Activated CD8-positive, alpha-beta memory T cell treated with anti-CD3 and anti-CD28 coated beads for 24 hours (primary cell): ENCODE results near the gene TTN.
"Not testable (repeated sequence)": the region's sequence is repeated elsewhere in the genome, so short reads cannot be mapped to it uniquely, and the experiment has no call there.

Source experiments
- DNase-seq: peaks from one replicate; pipeline ENCODE4 v3.0.0-alpha.2; 2020

TTN gene

DNA sequence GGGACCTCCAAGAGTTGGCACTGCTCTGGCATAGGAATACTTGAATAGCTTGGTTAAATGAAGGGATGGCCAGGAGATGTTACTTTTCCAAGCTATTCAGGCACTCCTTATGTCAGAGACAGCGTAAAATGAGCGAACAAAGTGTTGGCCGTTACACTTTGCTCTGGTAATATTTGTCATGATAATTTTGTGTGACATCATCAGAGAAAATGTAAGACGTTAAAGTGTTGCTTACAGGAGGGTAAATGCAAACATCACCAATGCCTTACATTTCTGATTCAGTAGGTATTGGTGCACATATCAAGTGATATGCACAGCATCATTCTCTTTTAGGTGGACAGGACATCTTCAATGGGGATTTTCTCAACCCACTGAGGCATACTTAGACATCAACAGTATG, 281.0 kb downstream of the TTN start:
- DNase-seq: no peak

DNA sequence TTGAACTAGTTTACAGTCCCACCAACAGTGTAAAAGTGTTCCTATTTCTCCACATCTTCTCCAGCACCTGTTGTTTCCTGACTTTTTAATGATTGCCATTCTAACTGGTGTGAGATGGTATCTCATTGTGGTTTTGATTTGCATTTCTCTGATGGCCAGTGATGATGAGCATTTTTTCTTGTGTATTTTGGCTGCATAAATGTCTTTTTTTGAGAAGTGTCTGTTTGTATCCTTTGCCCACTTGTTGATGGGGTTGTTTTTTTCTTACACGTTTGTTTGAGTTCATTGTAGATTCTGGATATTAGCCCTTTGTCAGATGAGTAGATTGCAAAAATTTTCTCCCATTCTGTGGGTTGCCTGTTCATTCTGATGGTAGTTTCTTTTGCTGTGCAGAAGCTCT, 281.8 kb downstream of the TTN start:
- not testable (repeated sequence) for DNase-seq

DNA sequence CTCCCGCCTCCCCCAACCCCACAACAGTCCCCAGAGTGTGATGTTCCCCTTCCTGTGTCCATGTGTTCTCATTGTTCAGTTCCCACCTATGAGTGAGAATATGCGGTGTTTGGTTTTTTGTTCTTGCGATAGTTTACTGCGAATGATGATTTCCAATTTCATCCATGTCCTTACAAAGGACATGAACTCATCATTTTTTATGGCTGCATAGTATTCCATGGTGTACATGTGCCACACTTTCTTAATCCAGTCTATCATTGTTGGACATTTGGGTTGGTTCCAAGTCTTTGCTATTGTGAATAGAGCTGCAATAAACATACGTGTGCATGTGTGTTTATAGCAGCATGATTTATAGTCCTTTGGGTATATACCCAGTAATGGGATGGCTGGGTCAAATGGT, 282.2 kb downstream of the TTN start:
- not testable (repeated sequence) for DNase-seq

DNA sequence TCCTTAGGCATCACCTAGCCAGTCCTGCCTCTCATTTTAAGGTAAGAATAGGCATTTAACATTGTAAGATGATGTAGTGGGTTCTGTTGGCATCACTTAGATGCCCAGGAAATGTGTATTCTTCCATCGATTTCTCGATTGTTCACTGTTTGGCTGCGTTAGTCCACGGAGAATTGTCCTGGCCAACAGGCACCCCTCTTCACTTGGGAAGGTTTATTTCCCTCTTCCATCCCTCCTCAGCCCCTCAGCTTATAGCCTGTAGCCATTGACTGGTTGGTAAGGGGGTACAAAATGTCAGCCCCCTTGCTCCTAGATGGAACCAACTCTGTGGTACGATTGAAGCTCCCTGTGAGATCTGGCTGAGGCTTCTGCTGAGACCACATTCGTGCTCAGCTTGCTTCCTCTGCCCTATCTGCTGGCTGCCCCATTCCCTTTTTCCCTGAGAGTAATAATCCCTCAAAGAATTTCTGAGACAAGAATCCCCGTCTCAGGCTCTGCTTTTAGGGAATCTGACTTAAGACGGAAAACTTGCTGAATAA, 283.6 kb downstream of the TTN start:
- DNase-seq: no peak

DNA sequence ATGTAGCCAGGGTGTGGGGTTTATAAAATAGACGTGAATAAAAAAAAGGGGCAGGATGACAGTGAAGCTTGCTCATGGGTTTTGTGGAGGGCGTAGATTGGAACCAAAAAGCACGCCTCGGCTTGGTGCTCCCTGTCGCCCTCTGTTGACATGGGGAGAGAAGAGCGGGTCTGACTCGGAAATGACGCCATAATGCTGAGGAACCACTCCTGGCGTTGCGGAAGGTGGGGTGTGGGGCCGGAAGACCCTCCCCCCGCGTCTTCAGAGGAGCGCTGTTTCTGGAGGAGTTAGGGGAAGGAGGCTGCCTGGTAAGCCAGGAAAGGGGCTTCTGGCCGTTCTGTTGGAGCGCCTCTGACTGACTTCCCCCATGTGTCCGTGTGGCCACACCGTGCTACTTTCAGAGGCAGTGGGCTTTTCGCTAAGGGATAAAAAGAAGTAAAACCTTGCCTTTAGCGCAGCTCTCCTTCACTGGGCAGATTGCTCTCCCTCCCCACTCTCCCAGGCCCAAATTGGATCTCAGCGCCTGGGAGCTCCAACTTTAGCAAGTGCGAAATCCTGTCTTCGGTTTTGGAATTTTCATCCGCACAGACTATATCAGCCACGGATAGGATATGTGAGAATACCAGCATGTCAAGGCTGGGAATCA, 284.1 kb downstream of the TTN start:
- DNase-seq: peak; percentile 91

DNA sequence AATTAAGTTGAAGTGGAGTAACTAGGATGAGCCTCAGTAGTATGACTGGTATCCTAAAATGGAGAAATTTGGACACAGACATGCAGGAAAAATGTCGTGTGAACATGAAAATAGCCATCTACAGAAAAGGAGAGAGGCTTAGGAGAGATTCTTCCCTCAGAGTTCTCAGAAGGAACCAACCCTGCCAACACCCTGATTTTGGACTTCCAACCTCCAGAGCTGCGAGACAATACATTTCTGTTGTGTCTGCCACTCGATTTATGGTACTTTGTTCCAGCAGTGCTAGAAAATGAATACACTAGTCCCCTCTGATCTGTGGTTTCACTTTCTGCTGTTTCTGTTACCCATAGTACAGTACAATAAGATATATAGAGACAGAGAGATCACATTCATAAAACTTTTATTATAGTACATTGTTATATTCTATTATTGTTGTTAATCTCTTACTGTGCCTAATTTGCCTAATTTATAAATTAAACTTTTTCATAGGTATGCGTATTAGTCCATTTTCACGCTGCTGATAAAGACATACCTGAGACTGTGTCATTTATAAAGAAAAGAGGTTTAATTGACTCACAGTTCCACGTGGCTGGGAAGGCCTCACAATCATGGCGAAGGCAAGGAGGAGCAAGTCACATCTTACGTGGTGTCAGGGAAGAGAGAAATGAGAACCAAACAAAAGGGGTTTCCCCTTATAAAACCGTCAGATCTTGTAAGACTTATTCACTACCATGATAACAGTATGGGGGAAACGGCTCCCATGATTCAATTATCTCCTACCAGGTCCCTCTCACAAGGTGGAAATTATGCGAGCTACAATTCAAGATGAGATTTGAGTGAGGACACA, 285.7 kb downstream of the TTN start:
- DNase-seq: no peak

DNA sequence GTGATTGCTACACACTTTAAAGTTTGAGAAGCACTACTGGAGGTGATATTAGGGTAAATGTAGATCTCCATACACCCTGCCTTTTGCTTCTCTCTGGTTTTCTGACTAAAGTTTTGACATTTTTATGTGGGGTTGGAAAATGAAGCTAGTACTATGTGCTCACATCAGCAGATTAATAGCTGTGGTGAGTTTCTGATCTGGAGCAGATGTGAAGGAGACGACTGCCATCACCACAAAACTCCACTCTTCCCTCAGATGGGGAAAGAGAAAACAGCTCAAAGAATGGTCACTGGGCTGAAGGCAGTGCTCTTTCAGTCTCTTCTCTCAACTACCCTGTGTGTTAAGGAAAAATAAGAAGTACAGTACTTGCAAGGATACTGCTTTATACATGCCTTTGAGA, 289.7 kb downstream of the TTN start:
- no peak for DNase-seq

DNA sequence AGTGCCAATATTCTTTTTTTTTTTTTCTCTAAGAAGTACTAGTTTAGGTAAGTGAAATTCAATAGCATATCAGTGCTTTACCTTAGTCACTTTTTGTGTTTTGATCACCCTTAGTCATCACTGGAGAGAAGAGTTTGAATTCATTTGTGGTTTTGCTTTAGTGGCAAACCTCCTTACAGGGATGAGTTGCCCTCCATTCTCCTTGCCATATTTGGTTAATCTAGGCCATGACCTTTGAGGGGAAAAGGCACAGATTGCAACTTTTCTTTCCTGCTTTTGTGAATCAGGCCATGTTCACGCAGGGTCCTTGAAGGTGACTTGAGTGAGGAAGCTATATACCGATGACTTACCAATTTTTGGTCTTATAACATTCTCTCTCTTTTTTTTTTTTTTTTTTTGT, 292.6 kb downstream of the TTN start:
- DNase-seq: no peak

DNA sequence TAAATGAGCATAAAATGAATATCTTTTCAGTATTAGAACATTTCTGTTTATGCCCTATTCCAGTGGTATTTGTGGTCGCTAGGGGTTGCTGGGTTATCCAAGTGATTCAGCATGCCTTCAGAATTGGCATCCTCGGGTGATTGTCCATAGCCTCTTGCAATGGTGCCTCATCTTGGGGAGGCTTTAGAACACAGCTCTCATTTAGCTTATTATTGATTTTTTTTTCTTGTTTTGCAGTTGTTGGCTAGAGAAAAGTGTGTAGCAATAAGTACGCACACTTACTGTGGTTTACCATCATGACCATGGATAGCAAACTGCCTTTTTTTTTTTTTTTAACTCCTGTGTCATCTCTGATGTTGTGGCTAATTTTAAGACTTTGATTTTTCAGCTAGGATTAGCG, 293.3 kb downstream of the TTN start:
- DNase-seq: no peak

DNA sequence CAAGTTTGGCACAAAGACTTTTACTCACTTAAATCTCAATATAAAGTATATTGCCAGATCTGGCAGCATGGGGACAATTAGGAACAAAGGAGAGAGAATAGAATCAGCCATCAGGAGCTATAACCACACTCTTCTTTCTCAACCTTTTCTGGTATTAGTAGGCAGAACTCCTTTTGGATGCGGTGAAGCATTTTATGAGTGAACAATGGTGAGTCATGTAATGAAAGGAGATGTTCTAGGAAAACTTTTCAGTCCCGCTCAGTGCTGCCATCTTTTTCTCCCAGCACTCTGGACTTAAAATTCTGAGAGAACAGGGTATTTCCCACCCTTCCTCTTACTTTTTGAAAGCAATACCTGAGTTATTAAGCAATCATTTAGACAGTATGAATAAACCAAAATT, 294.7 kb downstream of the TTN start:
- DNase-seq: no peak

DNA sequence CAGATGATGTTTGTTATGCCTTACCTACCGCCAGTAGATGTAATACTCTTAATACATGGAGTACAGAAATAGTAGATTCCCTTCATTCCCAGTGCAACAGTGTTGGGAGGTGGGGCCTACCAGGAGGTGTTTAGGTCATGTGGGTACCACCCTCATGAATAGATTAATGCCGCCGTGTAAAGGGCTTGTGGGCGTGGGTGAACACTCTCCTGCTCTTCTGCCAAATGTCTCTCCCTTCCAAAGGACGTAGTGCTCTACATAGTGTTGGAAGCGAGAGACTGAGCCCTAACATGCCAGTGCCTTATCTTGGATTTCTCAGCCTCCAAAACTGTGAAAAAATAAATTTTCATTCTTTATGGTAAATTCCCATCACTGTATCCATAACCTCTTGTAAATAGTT, 296.8 kb downstream of the TTN start:
- no peak for DNase-seq

DNA sequence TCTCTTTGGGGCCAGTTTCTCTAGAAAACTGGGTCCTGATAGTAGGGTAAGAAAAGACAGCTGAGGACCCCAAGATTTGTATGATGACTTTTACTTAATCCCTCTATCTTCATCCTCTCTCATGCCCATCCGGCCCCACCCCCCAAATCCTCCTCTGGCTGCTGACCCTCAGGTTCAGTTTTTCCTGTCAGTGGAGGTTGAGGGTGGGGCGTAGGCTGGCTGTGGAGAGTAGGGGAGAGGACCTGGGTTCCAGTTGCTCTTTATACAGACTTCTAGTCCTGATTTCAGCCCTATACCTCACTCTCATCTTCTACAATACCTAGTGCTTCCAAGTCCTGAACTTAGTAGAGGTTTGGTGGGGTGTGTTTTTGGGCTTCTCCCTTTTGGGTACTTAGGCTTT, 298.6 kb downstream of the TTN start:
- no peak for DNase-seq

DNA sequence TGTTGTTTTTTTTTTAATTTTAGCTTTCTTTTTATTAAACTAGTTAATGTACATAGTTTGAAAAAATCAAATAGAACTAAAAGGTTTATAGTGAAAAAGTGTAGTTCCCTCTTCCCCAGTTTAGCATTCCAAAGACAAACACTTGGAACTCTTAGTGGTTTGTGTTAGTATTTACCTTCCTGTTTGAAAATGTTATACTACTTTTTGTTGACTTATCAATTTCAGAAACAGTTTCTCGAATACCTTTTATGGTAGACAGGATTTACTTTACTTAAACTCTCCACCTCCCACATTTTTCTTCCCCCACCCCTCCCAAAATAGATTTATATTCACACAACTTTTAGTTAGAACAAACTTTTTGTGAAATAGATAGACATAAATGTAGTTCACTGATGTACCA, 300.3 kb downstream of the TTN start:
- no peak for DNase-seq

DNA sequence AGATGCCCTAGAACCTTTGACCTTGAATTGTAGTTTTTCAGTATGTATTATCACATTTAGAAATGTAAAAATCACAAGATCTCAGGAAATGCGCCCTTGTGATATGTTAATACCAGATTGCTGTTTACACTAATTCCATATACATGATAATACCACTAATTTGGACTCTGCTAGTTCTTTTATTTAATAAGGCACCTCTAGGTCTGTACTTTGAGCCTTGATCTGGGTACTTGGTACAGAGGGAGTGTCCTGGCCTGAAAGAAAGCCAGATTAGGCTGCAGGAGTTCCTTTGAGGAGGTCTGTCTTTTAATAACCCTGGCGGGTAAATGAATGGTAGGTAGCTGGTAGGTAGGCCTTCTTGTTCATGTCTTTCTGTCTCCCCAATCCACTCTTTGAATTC, 300.7 kb downstream of the TTN start:
- no peak for DNase-seq

DNA sequence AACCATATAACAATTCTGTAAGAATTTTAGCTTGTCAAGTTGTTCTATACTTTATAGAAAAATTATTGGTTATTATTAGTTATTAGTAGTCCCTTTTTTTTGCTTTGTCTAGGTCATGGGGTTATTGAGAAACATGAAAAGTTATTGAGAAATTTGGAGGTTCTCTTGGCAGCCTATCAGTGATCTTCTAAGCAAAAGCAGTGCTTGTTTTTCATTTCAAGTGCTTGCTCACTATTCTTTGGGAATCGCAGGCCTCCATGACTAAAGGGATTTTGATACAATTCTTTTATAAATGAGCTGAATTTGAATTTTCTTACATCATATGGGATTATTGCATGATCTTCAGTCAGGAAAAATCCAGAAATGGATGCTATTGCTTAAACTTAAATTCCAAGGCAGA, 301.1 kb downstream of the TTN start:
- no peak for DNase-seq

DNA sequence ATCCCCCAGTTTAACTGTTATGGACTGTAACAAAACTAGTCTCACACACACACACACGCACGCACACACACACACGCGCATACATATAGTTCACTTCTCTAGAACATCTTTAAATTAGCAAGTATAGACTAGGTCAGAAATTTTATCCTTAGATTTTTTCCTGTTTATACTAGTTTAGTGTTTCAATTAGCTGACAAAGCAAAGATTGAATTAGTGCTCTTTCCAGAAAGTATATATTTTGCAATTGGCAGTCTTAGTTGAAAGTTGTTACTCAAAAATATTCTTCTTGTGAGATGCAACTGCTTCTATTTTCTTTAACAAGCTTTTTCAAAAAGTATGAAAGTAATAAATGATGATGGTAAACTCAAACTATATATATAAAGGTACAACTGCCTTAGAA, 304.5 kb downstream of the TTN start:
- DNase-seq: no peak

DNA sequence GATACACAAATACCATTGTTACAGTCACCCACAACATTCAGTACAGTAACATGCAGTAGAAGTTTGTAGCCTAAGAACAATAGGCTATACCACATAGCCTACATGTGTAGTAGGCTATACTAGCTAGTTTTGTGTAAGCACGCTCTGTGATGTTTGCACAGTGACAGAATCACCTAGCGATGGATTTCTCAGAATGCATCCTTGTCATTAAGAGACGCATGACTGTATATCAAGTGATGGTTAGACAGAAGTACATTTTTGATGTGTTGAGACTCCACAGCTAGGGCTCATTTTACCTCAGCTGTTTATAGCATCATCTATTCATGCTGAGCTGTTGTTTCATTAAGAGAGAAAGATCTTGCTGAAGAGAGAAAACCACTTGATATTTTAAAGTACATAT, 307.6 kb downstream of the TTN start:
- no peak for DNase-seq

DNA sequence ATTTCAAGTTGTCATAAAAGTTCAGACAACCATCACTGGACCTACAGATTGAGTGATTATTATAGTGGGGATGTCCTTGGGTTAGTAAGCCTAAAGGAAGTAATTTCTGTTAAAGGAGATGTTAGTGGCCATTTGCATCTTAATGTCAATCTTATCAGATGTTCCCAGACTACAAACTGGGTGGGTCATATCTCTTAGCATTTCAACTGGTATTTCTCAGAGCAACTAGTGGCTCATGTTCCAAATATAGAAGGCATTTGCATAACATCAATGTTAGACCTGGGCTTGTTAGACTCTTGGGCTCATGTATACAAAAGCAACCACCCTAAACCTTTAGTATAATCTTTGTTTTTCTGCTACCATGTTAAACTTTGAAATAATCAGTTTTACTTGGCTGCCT, 309.1 kb downstream of the TTN start:
- no peak for DNase-seq

DNA sequence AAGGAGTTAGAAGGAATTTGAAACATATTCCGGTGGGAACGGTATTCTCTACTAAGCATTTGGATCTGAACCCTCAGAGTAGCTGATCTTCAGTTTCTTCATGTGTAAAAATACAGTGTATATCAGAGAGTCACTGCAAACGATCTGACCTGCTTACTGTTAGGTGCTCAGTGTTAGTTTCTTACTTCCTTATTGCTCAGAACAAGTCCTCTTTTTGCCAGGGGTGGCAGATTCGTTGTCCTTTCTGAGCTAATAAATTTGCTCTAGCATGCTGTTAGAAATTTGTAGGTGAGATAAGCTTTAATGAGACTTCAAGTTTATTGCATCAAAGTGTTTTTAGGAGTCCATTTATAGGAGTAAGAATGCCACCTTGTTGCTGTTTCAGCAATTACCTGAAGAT, 311.2 kb downstream of the TTN start:
- no peak for DNase-seq

DNA sequence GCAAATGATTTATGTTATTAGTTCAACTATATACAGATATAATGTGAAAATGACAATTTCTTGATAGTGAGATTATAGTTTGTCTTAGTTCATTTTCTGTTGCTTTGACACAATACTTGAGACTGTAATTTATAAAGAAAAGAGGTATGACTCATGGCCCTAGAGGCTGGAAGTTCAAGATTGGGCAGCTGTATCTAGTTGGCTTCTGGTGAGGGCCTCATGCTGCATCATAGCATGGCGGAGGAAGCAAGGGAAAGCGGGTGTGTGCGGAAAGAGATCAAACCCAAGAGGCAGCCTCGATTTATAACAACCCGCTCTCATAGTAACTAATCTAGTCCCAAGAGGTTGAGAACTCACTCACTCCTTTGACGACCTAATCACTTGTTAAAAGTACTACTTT, 315.6 kb downstream of the TTN start:
- DNase-seq: no peak

DNA sequence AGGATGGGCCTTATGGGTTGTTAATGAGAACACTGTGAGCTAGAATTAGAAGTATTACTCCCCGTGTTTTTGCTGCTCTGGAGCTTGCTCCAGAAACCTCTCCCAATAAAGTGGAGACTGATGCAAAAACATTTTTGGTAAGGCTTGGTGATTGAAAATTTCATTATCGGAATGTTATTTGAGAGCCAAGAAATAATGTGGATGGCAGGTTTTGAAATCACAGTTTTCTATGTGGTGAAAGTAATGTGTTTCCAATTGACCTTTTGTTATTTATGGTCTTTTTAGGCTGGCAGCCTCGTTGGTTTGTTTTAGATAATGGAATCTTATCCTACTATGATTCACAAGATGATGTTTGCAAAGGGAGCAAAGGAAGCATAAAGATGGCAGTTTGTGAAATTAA, 321.9 kb downstream of the TTN start:
- no peak for DNase-seq

DNA sequence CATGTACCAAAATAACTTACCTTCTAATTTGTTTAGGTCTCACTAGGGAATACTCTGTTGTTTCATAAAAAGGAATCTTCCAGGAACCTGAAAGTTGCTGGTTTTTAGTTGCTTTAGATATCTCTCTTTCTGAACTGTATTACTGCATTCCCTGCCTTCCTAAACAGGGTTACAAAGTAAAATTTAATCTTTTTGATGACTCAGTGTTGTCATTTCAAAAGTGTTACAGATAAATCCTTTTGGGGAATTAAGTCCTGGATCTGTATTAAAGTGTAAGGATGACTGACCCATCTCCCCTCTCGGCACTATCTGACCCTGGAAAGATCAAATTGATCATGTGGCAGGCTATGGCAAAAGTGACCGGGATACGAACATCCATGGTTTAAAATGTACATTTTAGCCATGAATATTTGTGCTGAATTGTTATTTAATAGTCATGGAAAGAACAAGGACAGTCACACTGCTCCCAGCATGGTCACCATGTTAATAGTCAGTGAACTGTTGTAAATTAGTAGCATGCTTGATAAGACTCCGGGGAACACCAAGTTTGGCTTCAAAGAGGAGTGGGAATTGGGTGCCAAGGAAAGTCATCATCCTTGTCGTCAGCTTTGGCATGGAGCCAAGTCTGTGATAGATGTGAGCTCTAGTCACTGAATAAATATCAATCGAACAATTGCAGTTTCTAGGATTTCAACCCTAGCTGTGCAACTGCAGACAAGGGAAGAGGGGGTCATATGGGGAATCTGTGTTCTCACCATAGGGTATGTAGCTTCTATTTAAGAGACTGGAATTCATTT, 322.8 kb downstream of the TTN start:
- DNase-seq: no peak

DNA sequence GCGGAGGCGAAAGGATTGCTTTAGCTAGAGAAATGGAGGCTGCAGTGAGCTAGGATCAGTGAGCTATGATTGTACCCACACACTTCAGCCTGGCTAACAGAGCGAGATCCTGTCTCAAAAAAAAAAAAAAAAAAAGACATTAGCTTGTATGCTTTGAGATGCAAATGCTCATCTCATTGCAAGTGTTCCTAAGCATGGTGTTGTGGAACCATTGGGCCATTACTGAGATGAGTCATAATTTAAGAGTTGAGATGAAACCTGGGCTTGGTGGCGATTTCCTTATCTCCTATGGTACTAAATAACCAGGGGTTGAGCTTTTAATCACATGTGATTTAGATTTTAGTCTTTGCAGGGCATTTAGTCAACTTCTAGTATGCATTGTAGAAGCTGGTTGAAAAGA, 324.8 kb downstream of the TTN start:
- no peak for DNase-seq
